Caki2 (cell line): Measurements from ENCODE around the gene STN1. TPM values are rescaled to one million over a fixed set of nuclear protein-coding genes. Genes with fewer than 3 reads are reported as not detected.

Experiments used
- DNase-seq: peaks from one replicate; pipeline ENCODE4 v3.0.0-alpha.2; 2015; ENCODE audit warnings: low read depth
- in situ Hi-C: cut with HindIII; loops from 2 replicates; pipeline ENCODE4 v1.10.0; 2016; ENCODE audit warnings: low sequenced_read_pairs, low pct_unique_long_range_greater_than_20kb, mixed read lengths
- total RNA-seq: library from RNA; depleted of rRNA; stranded (reverse); fragments of >200 nt; shearing (Covaris generic); gene quantifications from 2 replicates; pipeline ENCODE4 v1.2.3, GENCODE V29; 2014; ENCODE audit warnings: low replicate concordance

STN1 gene
- total RNA-seq, 1 experiment from 2014 or later: 34.5 TPM

DNA sequence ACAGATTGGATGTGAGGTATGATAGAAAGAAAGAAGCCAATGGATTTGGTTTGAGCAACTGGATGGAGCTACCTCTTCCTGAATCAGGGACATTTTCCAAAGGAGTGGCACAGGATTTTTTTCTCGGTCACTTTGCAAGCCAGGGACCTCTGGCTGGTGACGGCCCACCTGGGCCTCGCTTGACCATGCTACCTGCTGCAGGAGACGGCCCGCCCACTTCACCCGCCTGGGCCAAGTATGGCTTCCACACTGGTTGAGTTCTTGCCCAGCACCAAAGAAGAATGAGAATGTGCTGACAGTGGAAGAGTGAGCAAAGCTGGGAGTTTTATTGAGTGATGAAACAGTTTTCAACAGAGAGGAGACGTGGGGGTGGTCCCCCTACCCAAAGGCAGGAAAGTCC lies 38.2 kb downstream of the STN1 start:
- DNase-seq: no peak
- in situ Hi-C loops: no loop called here

DNA sequence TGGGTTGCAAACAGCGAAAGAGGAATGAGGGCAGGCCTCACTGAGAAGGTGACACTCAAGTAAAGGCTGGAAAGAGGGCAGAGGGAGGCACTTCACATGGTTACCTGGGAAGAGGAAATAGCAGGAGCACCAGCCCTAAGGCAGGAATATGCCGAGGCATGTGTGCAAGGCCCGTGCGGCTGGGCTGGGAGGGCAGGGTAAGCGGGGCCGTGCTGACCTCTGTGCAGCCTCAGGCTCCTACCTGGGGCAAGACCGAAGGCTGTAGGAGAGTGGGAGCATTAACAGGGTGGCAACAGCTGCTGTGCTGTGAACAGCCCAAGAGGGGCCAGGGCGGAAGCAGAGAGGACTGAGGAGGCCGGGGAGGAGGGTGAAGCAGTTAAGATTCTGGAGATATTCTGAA lies 38.6 kb downstream of the STN1 start:
- no peak for DNase-seq
- in situ Hi-C loops: no loop called here

DNA sequence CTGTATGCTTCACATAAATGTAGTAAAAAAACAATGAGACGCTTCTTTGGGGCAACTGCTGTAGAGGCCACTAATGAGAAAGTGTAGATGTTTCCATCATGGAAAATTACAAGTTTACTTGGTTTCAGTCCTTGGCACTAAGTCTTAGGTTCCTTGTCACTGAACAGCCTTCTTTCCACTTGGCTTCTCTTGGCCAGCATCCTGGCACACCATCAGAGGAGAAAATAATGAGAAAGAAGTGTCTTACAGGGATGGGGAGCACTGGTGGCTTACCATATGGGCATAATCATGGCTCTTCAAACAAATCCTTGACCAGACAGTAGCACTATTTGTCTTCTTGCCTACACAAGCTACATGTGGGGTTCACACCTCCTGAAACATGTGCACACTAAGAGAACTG lies 40.1 kb downstream of the STN1 start:
- no peak for DNase-seq
- in situ Hi-C loops: no loop called here

DNA sequence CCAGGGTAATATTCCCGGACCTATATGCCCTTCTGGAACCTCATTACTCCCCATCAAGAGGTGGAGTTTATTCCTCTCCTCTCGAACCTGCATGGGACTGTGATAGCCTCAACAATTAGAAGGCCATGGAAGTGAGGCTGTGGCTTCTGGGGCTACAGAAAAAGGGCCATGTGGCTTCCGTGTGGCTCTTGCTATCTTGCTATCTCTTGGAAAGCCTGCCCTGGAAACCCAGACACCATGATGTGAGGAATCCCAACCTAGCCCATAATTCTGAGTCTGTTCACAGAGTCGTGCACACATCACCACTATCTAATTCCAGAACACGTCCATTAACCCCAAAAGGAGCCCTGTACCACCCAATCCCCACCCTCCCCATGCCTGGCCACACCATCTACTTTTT lies 41.8 kb downstream of the STN1 start:
- no peak for DNase-seq
- in situ Hi-C loops: no loop called here

DNA sequence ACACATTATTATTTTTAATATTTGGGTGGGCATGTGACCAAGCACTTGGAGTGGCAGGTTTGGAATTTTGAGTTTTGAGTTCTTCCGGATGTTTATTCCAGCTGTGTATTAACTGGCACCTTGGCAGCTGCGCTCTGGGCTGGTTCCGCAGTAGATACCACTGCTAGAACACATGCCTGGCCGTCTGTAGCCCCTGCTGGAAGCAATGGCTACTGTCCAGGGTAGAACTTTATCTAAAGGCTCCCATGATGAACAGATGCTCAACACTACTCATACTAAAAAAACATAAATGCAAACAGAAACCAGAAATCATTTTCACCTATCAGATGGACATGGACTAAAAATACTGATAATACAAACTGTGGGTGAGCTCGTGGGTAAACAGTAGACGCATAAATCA lies 43.3 kb downstream of the STN1 start:
- DNase-seq: no peak
- in situ Hi-C loops: no loop called here

DNA sequence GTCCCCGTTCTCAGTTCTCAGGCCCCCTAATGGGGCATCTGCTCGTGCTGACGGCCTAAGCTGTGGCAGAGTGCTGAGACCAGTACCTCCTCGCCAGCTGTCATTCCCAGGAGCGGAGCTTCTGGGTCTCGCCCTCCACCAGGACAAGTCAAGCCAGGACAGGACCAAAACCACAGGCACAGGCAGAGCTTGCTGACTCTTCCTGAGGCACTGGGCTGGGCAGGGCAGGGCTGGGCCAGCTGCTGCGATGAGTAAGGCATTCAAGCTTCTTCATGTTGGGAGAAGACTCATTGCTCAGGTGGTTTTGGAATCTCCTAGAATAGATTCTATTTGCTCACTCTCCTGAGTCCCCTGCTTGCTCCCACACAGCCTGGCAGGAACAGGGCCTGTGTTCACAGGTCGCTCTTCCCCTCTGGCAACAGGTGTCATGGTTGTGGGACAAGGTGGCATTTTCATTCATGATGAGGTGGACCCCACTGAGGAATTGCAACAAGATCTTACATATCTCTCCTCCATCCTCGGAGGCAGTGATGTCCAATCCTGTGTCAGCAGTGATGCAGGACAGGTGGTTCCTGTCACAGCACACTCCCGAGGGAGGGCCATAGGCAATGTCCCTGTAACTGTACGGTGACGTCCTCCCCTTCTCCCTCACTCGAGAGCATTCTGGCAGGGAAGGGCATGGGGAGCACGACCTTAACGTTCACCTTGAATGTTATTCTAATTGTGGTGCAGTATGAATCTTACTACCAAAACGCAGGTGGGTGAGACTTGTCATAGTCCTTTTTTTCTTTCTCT lies 45.6 kb downstream of the STN1 start:
- in situ Hi-C loops: no loop called here
- no peak for DNase-seq

DNA sequence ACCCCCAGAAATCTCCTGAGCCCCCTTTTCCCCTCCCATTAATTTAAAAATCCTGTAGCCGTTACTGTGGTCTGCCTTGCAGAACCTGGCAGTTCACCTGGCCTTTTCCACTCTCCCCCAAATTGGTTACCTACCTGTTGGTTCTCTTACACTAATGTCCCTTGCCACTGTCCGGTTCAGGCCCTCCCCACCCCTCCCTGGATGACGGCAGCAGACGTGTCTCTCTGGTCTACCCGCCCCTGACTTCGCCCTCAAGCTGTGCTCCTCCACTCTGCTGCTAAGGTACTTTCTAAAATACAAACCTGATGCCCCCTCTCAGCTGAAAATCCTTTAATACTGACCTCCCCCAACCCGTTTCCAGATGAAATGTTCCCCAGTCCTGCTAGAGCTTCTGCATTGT lies 47.0 kb downstream of the STN1 start:
- in situ Hi-C loops: no loop called here
- DNase-seq: no peak

DNA sequence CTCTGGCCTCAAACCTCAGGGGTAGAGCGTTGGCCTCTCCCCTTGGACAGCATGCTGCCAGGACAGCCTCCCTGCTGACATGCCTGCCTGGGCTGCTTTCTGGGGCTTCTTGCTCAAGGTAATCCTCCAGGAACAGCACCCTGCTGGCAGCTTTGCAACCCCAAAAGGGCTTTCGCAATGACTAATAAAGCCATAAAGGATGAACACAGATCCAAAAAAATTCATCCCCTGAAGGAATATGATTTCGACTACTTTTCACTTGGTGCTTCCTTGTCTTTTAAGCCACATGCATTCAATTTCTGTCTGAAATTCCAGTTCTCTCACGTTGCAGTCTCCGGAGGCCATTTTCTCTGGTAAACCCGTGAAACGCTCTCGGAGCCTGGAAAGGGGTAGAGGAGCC lies 47.5 kb downstream of the STN1 start:
- in situ Hi-C loops: no loop called here
- DNase-seq: no peak

DNA sequence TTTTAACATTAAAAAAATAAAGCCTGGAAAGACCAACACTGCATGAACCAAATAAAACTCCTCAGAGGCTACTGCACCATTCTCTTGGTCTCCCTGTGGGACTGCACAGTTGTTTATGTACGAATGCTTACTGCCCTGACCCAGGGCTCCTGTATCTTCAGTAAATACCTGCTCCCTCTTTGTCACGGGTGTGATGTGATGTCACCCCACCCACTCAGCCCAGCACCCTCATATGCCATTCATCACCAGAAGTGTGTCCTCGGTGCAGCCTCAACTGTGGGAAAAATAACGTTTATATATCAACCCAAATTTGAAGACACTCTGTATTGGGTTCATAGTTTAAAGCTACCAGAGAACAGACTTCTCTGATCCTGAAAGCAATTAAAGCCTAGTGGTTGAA lies 48.6 kb downstream of the STN1 start:
- in situ Hi-C loops: no loop called here
- no peak for DNase-seq

DNA sequence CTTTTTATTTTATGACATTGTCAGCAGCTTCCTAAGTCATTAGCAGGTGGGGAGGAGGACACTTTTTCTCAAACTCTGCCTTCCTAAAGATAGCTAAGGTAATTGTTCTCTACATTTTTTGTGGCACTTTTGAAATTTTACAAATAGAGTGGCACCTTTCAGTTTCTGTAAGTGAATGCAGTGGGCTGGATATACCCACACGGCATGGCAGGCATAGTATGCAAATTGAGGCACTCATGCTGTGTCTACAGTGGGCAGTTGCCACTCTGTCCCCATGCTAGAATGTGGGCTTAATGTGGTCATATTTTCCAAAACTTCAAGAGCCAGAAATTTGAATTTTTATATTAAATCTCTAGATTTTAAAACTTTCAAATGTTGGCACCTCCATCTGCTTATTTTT lies 49.8 kb downstream of the STN1 start:
- in situ Hi-C loops: no loop called here
- no peak for DNase-seq

DNA sequence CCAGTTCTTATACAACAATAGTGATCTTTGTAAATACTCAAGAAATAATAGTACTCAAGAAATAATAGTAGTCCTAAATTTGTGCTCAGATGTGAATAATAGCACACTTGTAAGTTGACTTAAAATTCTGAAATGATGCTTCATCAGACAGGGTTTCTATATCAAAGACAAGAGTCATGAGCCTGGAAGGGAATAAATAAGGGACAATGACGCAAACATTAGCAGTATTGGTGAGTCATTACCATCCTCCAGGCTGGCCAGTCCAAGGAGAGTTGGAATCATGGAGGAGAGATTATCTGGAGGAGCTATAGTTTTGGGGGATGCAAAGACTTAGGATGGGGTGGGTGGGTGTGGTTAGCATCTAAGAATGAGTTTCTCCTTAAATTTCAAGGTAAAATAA lies 56.5 kb downstream of the STN1 start:
- in situ Hi-C loops: no loop called here
- DNase-seq: no peak

DNA sequence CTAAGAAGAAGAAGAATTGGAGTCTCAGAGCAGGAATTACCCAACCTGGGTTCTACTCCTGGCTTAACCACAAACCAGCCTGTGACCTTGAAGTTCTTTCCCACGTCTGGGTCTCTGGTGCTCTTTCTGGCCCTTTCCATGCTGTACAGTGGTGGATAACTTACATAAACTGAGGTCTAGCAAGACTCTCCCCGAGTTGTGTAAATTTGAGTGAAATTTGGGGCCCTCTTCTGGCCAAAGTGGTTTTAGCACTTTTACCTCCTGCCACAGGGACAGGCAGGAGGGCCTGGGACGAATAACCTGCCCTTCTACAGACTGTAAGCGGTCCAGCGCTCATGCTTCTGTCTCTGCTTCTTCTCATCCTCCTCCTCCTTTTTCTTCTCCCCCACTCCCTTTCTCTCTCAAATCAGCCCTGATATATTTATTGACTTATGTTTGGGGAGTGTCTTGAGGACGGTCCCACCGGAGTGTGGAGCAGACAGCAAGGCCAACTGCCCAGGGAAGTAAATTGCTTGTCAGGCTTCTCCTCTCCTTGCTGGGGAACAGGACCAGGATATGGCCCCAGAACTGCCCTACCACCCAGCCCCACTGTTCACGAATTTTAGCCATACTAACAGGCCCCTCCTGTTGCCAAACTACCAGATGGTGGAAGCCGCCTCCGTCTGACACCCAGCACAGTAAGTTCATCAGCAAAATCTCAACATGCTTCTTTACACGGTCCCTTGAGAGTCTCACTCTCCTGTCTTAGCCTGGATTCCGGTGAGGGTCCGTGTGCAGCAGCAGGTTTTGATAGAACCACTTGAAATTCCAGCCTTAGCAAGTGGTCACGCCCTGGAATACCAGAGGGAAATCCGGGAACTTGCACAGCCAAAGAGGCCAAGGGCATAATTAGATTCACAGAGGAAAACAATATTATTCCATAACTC lies 58.6 kb downstream of the STN1 start:
- peak; percentile 66 for DNase-seq
- in situ Hi-C loops: no loop called here

DNA sequence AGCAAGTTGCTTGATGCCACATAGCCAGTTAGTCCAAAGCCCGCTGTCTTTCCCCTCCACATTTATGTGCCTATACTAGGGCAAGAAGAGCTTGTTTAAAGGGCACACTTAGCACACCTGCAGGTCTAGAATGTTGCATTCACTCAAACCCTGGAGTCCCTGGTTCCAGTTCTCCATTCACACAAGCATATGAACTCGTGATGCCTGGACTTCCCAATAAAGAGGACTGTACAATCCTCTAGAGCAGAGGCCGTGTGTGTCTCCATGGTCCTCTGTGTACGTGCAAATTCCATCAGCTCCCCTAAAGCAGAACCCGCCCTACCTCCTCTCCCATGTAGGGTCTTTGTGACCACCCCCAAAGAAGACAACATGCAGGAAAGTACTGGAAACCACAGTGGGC lies 59.6 kb downstream of the STN1 start:
- in situ Hi-C loops: no loop called here
- DNase-seq: no peak

DNA sequence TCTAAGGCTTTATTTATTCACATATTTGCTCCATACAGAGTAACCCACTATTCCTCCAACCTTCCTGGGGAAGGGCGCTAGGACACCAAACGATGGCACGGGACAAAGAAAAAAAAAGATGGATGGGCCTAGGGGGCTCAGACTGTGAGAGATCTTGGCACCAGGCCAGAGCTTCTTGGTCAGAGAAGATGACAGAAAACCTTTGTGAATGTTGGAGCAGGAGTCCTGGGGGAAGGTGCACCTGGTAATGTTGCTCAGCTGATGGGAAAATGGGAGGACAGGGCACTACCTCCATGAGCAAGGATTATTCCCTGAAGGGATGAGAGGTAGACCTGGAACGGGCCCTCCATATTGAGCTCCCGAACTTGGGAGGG lies 61.2 kb downstream of the STN1 start:
- in situ Hi-C loops: no loop called here
- DNase-seq: no peak

DNA sequence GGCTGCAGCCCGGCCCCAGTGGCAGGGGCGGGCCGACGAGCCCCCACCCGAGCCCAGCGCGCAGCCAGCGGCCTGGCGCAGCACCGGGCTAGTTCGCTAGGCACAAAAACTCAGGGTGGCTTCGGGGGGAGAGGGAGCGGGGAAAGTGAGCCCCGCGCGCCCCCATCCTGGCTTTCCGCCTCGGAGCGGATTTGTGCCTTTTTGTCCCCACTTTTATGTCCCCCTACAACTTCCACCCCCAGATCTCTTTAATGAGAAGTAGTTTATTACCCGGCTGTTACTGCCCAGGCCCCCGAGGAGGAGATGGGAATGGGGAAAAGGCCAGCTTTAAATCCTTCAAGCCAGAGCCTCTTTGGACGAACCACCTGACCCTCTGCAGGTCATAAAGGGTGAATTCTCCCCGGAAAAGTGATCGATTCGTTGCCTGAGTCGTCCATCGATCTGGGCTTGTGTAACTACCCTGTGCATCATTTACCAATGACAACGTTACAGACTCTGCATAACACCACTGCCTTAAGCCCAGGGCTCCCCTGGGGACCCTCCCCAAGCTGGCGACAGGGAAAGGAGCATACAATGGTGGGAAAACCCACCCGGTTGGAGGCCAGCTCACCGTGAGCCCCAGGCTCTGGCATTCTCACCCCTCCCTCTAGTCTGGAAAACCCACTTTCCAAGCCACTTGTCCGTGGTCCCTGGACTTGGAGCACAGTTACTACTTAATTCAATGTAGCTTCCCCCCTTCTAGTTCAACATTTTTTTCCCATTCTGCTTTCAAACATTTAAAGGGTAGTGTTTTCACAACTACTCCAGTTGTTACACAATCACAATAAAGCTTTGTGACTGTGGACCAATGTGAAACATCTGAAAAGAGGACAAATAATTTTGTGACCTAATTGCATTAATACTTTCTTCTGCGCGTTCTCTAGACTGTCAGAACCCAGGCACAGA lies 61.9 kb downstream of the STN1 start:
- in situ Hi-C loops: no loop called here
- DNase-seq: no peak

DNA sequence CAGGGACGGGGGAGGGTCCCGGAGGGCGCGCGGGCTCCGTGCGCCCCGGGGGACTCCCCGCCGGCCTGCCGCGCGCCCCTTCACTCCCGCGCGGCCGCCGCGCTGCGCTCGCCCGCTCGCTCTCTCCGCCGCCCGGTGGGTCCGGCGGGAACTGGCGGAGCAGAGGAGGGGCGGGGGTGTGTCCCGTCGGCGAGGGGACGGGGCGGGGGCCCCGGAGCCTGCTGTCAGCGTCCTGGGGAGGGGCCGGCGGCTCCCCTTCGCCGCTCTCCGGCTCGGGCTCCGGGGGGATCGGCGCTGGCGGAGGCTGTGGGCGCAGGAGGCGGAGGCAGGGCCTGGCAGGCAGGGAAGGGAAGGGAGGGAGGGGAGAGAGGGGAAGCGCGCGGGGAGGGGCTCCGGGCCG lies 62.6 kb downstream of the STN1 start, which contains the start of gene SH3PXD2A:
TSS of gene SH3PXD2A (minus strand) at position 153 of the 400 bp plus-strand sequence. CDS start 310 bp downstream, outside the sequence.
- DNase-seq: no peak
- in situ Hi-C loops: no loop called here

DNA sequence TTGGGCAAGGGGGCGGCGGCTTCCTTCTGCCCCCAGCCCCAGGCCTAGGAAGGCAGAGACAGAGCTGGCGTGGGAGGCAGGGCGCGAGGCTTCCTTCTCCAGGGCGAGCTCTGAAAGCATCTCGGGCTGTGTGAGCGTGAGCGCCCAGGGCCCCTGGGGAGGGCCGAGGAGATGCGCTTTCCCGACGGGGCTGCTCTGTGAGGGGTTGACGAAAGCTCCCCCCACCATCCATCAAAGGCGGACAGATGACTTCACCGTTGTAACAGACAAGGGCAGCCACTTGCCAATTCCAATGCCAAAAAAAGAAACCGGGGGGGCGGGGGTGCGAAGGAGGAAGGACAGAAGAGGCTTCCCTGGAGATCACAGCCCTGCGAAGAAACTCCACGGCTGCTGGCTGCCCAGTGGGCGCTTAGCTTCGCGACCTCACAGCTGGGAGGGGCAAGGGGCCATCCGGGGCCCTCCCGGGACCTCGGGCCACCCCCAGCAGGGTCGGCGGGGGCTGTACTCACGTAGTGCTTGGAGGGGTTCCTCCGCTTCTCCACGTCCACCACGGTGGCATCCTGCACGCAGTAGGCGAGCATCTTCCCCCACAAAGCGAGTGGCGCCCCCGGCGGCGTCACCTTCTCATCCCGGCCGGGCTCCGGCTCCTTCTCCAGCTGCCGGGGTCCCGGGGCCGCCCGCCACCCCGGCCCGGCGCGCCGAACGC lies 63.1 kb downstream of the STN1 start:
- in situ Hi-C loops: no loop called here
- no peak for DNase-seq

DNA sequence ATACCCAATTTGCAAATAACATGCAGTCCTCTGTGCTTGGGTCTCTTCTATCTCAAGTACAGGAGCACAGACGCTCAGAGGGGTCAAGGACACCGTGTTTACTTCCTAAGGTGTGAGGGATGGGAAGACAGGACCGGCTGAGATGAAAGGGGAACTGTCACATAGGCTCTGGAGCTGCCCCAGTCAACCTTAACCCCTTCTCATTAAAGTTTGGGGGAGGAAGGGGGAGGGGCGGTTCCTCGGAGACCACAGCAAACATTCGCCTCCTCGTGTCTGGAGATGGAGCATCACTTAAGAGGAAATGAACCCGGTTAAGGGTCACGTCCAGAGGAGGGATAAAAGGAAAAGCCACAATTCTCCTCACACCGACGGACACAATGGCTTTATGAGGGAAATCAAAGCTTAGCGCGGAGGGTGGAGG lies 63.7 kb downstream of the STN1 start:
- no peak for DNase-seq
- in situ Hi-C loops: no loop called here
